Measurements from ENCODE around the gene SDK2. TPM values are rescaled to one million over a fixed set of nuclear protein-coding genes. Genes with fewer than 3 reads are reported as not detected.

The SDK2 gene
- polyA plus RNA-seq, 2 of the 4 experiments (the other 2 are of a cell fraction): 0.36 to 0.57 TPM

DNA sequence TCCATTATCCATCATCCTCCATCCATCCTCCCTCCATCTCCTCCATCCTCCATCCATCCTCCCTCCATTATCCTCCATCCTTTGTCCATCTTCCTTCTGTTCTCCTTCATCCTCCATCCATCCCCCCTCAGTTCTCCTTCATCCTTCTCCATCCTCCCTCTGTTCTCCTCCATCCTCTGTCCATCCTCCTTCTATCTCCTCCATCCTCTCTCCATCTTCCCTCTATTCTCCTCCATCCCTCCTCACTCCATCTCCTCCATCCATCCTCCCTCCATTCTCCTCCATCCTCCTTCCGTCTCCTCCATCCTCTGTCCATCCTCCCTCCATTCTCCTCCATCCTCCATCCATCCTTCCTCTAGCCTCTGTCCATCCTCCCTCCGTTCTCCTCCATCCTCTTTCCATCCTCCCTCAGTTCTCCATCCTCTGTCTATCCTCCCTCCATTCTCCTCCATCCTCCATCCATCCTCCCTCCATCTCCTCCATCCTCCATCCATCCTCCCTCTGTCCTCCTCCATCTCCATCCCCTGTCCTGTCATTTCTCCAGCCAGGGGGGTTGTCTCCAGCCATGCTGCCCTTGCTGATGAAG lies 143.7 kb downstream of the SDK2 start:
- POLR2A ChIA-PET: no interaction called here
- WGBS (ENCODE audit: missing lambda C conversion rate): 0% methylated on average over 2 of the region's 2 CpGs
- TF ChIP-seq RCOR1 (IDR thresholded peaks at IDR 0.05; ENCODE audit: low read depth, low read length): no peak
- no peak for TF ChIP-seq JUNB (IDR thresholded peaks at IDR 0.05)
- TF ChIP-seq, protein P1, sequence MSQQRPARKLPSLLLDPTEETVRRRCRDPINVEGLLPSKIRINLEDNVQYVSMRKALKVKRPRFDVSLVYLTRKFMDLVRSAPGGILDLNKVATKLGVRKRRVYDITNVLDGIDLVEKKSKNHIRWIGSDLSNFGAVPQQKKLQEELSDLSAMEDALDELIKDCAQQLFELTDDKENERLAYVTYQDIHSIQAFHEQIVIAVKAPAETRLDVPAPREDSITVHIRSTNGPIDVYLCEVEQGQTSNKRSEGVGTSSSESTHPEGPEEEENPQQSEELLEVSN (IDR thresholded peaks at IDR 0.05; ENCODE audit: borderline replicate concordance, low read depth): no peak
- no peak for TF ChIP-seq EHF (CRISPR knock-in tag; IDR thresholded peaks at IDR 0.05)
- TF ChIP-seq, protein P2, sequence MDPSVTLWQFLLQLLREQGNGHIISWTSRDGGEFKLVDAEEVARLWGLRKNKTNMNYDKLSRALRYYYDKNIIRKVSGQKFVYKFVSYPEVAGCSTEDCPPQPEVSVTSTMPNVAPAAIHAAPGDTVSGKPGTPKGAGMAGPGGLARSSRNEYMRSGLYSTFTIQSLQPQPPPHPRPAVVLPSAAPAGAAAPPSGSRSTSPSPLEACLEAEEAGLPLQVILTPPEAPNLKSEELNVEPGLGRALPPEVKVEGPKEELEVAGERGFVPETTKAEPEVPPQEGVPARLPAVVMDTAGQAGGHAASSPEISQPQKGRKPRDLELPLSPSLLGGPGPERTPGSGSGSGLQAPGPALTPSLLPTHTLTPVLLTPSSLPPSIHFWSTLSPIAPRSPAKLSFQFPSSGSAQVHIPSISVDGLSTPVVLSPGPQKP (IDR thresholded peaks at IDR 0.05; ENCODE audit: low read depth, low read length): no peak
- TF ChIP-seq RAD21 (conservative IDR thresholded peaks at IDR 0.05 in 1 of 2, IDR thresholded peaks at IDR 0.05 in 1 of 2): no peak
- TF ChIP-seq RARB (CRISPR knock-in tag; IDR thresholded peaks at IDR 0.05): no peak
- TF ChIP-seq TFCP2L1 (CRISPR knock-in tag; IDR thresholded peaks at IDR 0.05): no peak
- DNase-seq (ENCODE audit: low read depth in 1 of 2, low spot score in 1 of 2): no peak
- Histone ChIP-seq H3K27ac (no peak overlapping the region), H3K9me3 (no peaks in the 10 kb centered on the region), H3K4me3 (no peak overlapping the region), H3K4me2 (no peak overlapping the region), H3K4me1 (no peaks in the 10 kb centered on the region)
- ATAC-seq: no peak
- FAIRE-seq: no peak
- CTCF ChIA-PET: interaction anchor here (0.8 to 0.9 kb wide), 2 partner anchors 31 to 71 kb away, joined by 3 read pairs; no protein-coding TSS in a partner anchor

DNA sequence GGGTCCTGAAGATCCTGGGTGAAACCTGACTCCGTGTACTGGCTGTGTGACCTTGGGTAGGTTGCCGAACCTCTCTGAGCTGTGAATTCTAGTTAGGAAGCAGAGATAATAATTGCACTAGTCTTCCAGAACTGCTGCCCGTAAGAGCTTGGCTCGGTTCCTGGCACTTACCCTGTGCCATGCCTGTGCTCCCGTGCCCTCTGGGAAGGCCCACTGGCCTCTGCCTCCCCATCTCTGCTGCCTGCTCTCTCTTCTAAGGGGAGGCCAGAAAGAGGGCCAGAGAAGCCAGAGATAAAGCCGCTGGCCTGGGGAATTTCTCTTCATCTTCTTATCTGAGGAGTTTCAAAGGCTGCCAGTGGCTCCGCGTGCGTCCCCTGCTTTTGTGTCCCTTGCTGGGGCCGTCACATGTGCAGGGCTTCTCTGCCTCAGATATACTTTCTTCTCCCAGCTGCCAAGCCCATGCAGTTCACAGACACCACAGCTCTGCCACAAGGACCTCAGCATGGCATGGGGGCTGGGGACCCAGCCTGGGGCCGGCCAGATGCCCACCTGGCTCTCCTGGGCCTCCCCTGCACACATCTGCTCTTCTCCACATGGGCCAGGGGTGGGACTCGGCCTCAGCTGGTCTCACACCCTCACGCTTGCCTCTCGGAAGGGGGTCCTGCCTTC lies 145.2 kb downstream of the SDK2 start:
- CTCF ChIA-PET: no interaction called here

More for the DNA sequence above, 145.2 kb downstream of the SDK2 start:
- no peak overlapping the region for H3K4me3 ChIP-seq
- no peak overlapping the region for H3K4me2 ChIP-seq
- no peaks in the 10 kb centered on the region for H3K4me1 ChIP-seq
- ATAC-seq (no peak), FAIRE-seq (no peak), DNase-seq (ENCODE audit: low read depth in 1 of 2, low spot score in 1 of 2) (no peak)
- no peak overlapping the region for H3K27ac ChIP-seq
- TF ChIP-seq JUNB (IDR thresholded peaks at IDR 0.05) (no peak), CBX2 (IDR thresholded peaks at IDR 0.05; ENCODE audit: borderline replicate concordance, low read depth) (no peak), SMC3 (IDR thresholded peaks at IDR 0.05) (no peak), POLR2A (IDR thresholded peaks at IDR 0.05; ENCODE audit: low read length) (no peak), POLR2AphosphoS2 (conservative IDR thresholded peaks at IDR 0.05; ENCODE audit: low read length) (no peak), GATA3 (IDR thresholded peaks at IDR 0.05; ENCODE audit: borderline replicate concordance) (no peak), RNF2 (IDR thresholded peaks at IDR 0.05; ENCODE audit: borderline replicate concordance, low read depth) (no peak), CHD4 (IDR thresholded peaks at IDR 0.05; ENCODE audit: borderline replicate concordance) (no peak), ZNF302 (CRISPR knock-in tag; IDR thresholded peaks at IDR 0.05) (no peak), HDAC2 (IDR thresholded peaks at IDR 0.05) (no peak), CHD2 (IDR thresholded peaks at IDR 0.05; ENCODE audit: low read length, partially characterized antibody) (no peak), MYC (IDR thresholded peaks at IDR 0.05; ENCODE audit: borderline replicate concordance, low read length) (no peak)
- TF ChIP-seq, protein P3, sequence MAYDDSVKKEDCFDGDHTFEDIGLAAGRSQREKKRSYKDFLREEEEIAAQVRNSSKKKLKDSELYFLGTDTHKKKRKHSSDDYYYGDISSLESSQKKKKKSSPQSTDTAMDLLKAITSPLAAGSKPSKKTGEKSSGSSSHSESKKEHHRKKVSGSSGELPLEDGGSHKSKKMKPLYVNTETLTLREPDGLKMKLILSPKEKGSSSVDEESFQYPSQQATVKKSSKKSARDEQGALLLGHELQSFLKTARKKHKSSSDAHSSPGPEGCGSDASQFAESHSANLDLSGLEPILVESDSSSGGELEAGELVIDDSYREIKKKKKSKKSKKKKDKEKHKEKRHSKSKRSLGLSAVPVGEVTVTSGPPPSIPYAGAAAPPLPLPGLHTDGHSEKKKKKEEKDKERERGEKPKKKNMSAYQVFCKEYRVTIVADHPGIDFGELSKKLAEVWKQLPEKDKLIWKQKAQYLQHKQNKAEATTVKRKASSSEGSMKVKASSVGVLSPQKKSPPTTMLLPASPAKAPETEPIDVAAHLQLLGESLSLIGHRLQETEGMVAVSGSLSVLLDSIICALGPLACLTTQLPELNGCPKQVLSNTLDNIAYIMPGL (CRISPR knock-in tag; IDR thresholded peaks at IDR 0.05; ENCODE audit: borderline replicate concordance): no peak
- TF ChIP-seq, protein P4, sequence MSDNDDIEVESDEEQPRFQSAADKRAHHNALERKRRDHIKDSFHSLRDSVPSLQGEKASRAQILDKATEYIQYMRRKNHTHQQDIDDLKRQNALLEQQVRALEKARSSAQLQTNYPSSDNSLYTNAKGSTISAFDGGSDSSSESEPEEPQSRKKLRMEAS (IDR thresholded peaks at IDR 0.05): no peak
- TF ChIP-seq, protein P5, sequence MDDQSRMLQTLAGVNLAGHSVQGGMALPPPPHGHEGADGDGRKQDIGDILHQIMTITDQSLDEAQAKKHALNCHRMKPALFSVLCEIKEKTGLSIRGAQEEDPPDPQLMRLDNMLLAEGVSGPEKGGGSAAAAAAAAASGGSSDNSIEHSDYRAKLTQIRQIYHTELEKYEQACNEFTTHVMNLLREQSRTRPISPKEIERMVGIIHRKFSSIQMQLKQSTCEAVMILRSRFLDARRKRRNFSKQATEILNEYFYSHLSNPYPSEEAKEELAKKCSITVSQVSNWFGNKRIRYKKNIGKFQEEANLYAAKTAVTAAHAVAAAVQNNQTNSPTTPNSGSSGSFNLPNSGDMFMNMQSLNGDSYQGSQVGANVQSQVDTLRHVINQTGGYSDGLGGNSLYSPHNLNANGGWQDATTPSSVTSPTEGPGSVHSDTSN (IDR thresholded peaks at IDR 0.05): no peak
- TF ChIP-seq, protein P6, sequence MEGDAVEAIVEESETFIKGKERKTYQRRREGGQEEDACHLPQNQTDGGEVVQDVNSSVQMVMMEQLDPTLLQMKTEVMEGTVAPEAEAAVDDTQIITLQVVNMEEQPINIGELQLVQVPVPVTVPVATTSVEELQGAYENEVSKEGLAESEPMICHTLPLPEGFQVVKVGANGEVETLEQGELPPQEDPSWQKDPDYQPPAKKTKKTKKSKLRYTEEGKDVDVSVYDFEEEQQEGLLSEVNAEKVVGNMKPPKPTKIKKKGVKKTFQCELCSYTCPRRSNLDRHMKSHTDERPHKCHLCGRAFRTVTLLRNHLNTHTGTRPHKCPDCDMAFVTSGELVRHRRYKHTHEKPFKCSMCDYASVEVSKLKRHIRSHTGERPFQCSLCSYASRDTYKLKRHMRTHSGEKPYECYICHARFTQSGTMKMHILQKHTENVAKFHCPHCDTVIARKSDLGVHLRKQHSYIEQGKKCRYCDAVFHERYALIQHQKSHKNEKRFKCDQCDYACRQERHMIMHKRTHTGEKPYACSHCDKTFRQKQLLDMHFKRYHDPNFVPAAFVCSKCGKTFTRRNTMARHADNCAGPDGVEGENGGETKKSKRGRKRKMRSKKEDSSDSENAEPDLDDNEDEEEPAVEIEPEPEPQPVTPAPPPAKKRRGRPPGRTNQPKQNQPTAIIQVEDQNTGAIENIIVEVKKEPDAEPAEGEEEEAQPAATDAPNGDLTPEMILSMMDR (IDR thresholded peaks at IDR 0.05): no peak
- no peaks in the 10 kb centered on the region for H3K9me3 ChIP-seq
- WGBS (ENCODE audit: missing lambda C conversion rate): 35% methylated on average over 14 of the region's 14 CpGs
- POLR2A ChIA-PET: no interaction called here

All from A549 (cell line).